GM18909 (cell line): ENCODE data around the gene NAV2.

Experiments
- ATAC-seq: cut with Tn5 transposase; IDR thresholded peaks from one replicate; pipeline ENCODE4 v1.9.1; 2021; ENCODE audit warnings: mild to moderate bottlenecking; ENCODE audit not compliant: unreplicated experiment, poor library complexity

NAV2 gene

GRCh38 chr11:20042045-20042639 is 329.5 kb downstream of the NAV2 start:
- no peak for ATAC-seq

- ATAC-seq = no peak
Measured at GRCh38 chr11:20042811-20043341, 330.2 kb downstream of the NAV2 start.

GRCh38 chr11:20043992-20044391 is 331.4 kb downstream of the NAV2 start:
- no peak for ATAC-seq

GRCh38 chr11:20045098-20045688 is 332.6 kb downstream of the NAV2 start:
- ATAC-seq = no peak

GRCh38 chr11:20046416-20046815 is 333.8 kb downstream of the NAV2 start:
- ATAC-seq = no peak

- ATAC-seq = no peak
Measured at GRCh38 chr11:20047006-20047768, 334.6 kb downstream of the NAV2 start.

GRCh38 chr11:20047769-20048154 is 335.1 kb downstream of the NAV2 start:
- ATAC-seq = no peak

GRCh38 chr11:20048246-20048645 is 335.6 kb downstream of the NAV2 start:
- no peak for ATAC-seq

- ATAC-seq = no peak
Measured at GRCh38 chr11:20048707-20049106, 336.1 kb downstream of the NAV2 start.

GRCh38 chr11:20049231-20049630 is 336.6 kb downstream of the NAV2 start:
- ATAC-seq = no peak

GRCh38 chr11:20050048-20050447 is 337.4 kb downstream of the NAV2 start:
- ATAC-seq = no peak

GRCh38 chr11:20050551-20051333 is 338.1 kb downstream of the NAV2 start:
- no peak for ATAC-seq

GRCh38 chr11:20051469-20052399 is 339.1 kb downstream of the NAV2 start:
- ATAC-seq = no peak

GRCh38 chr11:20053572-20053971 is 340.9 kb downstream of the NAV2 start:
- no peak for ATAC-seq

GRCh38 chr11:20054584-20054983 is 341.9 kb downstream of the NAV2 start:
- no peak for ATAC-seq

GRCh38 chr11:20055312-20055711 is 342.7 kb downstream of the NAV2 start:
- ATAC-seq = no peak

- ATAC-seq = no peak
Measured at GRCh38 chr11:20056109-20056949, 343.7 kb downstream of the NAV2 start.
